ENCODE measurements around the gene CLSTN2.

The CLSTN2 gene

DNA sequence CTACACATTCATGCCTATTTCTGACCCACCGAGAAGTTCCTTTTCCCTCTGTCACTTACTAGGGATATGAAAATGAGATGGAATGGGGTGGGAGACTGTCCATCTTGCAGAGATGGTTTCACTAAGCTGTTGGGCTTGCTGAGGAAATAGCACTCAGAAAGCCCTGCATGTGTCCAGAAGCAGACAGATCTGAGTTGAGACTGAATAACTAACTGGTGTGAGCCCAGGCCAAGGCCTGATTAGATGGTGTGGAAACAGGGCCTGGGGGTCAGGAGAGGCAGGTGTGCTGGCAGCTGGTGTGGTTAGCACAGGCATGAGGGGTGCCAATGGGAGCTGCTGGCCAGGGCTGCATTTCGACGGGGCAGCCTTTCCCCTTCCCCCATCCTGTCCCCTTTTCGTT lies 72.1 kb downstream of the CLSTN2 start:
- DNase-seq (ENCODE audit: low spot score): no peak

DNA sequence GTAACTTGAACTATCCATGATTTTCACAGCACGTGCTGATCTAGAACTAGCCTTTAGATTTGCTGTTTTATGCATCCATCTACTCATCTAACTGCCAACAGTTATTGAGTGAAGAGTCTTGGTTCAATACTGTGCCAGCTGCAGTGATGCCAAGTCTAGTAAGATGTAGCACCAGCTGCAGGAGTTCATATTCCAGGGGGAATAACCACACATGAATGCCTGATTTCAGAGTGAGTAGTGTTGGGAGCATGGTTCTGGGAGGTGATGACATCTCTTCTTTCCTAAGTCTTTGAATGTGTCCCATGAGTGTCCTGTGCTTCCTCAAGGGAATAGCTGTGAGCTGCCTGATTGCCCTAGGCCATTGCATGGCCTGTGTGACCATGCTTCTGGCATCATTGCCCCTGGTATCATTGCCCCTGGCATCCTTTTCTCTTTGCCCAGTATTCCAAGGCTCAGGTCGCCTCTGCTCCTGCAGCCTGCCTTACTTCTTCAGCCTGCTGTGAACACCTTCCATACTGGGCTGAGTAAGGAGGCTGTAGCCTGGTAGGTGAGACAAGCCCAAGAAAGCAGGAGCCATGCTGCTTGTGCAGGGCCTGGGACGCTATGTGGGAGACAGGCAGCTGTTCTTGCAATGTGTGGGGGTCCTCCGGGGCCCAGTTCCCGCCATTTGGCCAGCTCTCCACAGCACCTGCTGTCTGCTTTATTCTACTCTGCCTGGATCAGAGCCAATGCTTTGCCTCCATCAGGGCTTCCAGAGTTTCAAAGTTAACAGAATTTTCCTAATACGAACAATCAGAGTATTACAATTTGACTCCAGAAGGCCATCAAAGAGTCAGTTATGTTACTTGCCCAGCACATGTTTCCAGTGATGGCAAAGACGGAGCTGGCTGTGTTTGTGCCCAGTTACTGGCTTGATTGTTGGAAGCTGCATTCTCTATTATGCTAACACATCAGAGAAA lies 73.2 kb downstream of the CLSTN2 start:
- DNase-seq (ENCODE audit: low spot score): no peak

DNA sequence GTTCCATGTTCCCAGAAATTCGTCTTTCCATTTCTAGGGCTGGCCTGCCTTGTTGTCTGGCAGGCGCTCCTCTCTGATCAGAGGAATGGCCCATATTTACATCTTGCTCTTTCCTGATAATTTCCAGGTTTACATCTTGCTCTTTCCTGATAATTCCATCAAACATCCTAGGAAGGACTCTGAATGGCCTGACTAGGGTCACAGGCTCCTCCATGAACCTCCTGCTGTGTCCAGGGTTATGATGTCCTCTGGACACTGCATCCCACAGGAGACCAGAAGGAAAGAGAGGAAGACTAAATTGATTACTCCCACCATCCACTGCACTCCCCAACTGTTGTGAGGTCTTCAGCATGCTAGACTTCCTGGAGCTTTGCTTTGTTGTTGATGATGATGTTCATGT lies 75.4 kb downstream of the CLSTN2 start:
- no peak for DNase-seq (ENCODE audit: low spot score)

DNA sequence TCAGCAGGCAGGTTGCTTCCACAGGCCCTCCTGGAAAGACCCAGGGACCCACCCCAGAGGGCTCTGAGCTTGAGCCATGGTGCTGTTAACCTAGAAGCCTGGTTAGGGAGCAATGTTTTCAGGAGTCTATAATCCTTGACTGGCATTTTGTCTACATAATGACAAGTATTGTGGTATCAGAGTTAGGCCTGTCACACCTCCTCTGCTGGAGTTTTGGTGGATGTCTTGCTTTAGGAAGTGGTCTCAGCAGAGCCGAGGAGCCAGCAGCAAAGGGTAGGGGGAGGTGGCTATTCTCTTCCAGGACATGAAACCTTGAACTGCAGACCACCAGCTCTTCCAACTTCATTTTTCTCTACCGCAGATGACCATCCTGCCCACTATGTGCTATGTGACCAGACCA lies 76.1 kb downstream of the CLSTN2 start:
- DNase-seq (ENCODE audit: low spot score): no peak

DNA sequence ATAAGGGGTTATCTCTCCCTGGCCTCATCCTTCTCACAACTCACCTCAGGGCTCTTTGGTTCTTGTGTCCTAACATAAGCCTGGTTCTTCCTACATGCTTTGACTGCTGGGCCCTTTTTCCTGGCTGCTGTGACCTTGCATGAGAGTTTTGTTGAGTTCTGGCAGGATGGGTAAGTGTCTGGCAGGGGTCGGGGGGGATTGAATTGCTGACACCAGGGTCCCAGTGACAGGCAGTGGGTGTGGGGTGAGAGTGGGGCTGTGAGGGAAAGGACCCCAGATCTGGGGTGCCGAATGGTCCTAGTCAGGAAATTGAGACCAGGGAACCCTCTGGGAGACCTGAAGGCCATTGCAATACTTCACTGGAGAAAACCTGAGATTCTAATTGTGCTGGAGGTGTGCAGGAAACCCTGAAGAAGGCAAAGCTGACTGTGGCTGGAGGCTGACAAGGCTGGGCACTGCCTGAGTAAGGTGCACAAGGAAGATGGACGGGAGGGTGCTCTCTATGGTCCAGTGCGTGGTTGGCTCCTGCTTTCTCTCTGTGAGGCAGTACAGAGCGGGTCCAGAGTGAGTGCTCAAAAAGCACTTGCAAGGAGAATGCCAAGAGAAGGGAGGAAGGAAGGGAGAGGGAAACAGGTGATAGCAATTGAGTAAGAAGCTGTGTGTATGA lies 76.8 kb downstream of the CLSTN2 start:
- DNase-seq (ENCODE audit: low spot score): no peak

DNA sequence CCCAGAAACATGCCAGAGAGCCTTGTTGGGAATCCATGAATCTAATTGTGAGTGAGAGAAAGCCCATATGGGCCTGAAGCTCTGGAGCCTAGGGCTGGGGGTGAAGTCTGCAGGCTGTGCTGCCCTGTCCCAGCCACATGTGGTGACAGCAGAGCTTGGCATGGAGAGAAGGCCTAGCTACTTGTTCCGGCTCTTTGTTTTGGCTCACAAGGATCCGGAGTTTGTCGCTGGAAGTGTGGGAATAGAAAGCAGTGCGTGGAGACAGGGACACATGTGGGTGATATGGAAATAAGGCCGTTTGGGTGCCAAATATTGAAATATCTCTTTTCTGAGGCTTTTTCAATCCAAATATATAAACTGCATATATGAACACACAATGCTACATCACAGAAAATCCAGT lies 78.2 kb downstream of the CLSTN2 start:
- DNase-seq (ENCODE audit: low spot score): no peak

DNA sequence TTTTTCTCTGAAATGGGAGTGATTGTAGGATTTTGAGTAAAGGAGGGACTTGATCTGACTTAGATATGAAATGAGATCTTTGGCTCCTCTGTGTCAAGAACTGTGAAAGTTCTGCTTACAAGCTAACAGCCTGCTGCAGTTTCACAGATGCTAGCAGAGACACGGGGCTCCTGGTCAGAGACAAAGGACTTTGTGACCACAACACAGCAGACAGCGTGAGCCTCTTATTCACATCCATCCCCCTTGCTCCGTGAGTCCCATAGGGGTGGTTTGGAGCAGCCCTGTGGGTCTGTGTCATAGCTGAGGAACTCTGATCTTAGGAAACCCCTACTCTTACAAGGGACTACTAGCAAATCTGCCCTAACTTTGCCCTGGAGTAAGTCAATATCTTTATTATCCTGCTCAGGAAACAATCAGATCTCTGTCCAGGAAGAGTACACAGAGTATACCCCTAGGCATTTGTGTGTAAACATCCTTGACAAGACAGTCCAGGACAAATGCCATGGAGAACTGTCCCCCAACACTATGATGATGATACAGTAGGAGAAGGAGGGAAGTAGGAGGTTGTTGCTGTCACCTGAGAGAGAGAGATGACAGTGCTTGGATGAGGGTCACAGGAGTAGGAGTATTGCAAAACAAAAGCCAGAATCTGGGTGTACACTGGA lies 80.0 kb downstream of the CLSTN2 start:
- no peak for DNase-seq (ENCODE audit: low spot score)

DNA sequence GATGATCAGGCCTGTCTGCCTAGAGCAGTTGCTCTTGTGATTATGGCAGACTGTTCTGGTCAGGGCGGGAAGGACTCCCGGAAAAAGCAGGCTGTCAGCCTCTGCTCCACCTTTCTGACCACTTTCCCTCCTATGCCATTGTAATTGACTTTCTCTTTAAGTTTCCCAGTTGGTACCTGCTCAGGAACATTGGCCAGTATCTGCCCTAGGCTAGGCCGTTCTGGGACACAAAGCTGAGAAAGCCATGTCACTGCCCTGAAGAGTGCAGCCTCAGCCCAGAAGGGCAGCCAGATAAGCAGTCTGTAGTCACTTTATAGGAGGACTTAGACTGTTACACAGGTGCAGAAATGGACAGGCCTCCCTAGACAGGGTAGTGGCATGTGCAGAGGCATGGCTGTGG lies 80.8 kb downstream of the CLSTN2 start:
- no peak for DNase-seq (ENCODE audit: low spot score)

DNA sequence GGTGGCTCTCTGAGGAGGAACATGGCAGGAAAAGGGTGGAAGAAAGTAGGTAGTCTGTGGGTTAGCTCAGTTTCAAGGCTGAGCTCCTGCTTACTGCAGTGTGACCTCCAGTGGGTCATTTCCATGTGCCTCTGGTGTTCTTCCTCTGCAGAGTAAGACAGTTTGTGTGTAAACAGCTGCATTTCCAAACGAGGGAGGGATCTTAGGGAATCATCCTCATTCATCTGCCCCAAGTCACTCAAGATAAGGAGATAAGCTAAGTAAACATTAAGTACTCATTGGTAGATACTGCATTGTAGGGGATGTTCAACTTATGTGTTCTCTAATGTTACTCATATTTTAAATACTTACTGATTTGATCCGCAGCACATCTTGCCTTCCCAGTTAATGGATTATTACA lies 83.6 kb downstream of the CLSTN2 start:
- no peak for DNase-seq (ENCODE audit: low spot score)

DNA sequence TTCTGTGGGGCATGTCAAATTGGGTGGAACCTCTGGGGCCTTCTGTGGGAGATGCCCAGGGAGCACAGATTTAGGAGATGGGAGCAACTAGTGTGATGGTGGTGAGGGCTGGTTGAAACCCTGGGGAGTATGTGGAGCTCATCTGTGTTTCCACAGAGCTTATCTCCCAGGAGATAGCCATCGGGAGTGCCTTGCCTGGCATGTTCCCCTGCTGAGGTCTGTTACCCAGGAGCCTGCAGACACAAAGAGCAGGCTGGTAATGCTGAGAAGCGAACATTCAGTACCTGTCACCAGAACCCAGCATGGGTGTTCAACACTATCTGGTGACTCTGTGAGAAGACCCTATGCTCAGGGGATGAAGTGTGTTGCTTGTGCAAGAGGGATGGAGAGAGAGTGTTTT lies 85.0 kb downstream of the CLSTN2 start:
- DNase-seq (ENCODE audit: low spot score): no peak

DNA sequence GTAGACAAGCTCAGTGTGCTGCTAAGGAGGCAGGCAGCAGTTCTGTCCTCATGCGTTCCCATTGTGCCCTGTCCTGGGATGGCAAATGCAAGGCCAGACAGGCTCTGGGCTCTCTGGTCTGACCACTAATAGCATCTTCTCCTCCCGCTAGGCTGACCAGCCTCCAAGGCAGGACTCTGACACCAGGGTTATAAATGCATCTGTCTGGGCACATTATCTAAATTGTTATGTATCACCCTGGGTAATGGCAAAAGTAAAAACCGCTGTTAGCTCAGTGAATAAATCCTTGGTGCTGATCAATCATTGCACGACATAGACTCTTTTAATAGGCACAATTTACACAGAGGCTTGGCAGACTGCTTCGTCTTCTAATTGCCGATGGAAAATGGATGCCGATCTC lies 85.6 kb downstream of the CLSTN2 start:
- DNase-seq (ENCODE audit: low spot score): no peak

DNA sequence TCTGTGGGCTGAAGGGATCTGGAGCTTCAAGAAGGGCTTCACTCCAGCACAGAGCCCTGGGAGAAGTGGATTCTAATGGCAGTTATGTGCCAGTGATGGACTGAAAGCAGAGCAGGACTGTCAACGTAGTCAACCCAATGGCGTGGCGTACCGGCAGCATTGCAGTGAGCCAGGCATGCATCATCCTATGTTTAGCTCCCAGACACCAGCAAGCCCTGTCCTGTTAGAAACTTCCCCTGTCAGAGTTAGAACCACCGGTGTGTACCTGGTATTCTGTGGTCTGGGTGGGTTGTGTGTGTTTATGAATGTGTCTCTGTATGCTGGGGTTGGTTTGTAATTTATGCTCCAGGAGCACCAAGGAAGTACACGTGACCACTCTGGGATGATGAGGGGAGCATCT lies 86.3 kb downstream of the CLSTN2 start:
- no peak for DNase-seq (ENCODE audit: low spot score)

DNA sequence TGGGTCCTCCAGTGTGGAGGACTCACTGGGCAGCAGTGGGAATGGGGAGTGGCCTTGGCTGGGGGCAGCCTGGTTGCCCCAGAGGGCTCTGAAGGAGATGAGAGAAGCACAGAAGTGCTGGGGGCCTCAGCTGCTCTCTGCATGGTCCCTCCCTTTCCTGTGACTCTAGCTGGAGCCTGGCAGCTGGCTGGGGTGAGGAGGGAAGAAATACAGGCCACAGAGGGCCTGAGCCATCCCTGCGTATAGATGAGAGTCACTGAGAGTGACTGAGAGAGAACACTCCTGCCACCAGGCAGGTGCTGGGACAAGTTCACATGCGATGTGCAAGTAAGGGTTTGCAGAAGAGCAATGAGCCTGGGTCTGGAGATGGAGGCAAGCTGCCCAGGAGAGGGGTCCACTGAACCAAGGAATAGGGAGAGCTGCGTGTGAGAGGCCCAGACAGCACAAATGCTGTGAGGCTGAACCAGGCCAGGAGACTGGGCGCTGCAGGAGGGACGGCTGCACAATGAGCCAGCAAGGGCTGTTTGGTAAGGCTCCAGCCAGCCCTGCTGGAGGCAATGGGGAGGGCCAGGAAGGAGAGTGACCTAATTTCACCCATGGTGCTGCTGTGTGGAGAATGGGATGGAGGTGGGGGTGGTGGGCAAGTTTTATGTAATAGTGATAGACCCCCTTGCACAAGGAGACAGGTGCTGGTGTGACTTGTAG lies 87.2 kb downstream of the CLSTN2 start:
- DNase-seq (ENCODE audit: low spot score): no peak

DNA sequence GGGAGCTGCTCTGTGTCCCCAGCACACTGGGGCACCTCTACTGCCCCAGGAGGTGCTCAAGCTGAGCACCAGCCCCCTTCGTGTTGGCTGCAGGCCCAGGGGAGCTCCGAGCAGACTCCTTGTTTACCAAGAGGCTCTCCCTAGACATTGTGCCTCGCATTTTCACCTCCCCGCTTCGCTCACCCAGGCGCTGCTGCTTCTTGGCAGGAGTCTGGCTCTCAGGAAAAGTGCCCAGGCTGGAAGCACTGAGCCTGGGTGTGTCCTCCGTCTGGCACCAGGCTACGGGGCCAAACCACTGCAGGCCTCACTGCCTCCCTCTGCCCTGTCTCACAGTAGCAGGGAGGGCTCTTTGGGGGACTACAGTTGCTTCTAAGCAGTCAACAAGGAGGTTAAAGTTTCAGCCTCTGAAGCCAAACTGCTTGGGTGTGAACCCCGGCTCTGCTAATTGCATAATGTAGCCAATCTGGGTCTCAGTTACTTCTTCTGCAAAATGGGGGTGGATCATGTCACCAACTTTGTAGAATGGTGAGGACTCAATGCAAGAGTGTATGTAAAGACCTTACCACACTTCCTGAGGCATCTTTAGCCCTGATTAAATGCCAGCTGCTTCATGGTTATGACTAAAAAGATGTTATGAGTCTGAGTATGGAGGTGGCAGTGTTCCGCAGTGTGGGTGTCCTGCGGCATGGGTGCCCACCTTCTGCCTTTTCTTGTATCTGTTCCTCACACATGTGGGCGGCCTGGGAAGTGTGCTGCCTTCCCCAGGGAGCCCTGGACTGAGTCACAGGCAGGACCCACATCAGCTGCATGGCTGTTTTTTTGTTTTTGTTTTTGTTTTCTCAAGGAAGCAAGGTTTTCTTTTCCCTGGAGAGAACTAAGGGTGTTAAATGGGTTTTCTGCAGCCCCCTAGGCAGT lies 88.9 kb downstream of the CLSTN2 start:
- DNase-seq (ENCODE audit: low spot score): no peak

DNA sequence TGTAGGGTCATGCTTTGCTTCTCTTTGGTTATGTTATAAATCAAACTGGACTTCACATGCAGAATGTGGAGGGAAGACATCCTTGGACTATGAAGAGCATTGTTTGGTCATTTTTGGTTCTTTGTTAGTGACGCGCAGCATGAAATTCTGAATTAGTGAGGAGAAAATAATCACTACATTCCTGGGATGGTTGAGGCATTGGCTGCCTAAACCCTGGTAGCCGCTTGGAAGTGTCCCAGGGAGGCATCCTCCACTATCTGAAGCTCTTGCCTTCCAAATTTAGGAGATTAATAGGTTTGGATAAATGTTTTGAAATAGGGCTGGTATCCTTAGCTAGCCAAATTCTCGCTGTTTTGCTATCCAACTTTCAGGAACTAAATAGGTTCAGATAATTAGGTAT lies 96.2 kb downstream of the CLSTN2 start:
- DNase-seq (ENCODE audit: low spot score): no peak

DNA sequence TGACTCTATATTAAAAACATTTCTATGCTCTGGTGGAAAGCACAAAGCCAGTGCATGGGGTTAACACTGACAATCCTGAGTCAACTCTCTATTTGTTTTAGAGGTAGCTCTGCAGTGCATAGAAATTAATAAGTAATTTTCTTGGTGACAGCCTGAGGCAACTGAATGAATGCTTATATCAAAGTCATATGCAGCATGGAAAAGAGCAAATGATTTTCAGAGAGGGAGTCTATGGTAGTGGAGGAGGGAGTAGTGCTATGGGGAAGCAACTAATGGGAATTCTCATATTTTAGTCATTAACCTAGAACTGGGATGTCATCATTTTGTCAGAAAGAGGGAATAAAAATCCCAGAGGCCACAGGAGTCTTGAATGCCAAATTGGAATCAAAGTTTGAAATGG lies 99.1 kb downstream of the CLSTN2 start:
- no peak for DNase-seq (ENCODE audit: low spot score)

DNA sequence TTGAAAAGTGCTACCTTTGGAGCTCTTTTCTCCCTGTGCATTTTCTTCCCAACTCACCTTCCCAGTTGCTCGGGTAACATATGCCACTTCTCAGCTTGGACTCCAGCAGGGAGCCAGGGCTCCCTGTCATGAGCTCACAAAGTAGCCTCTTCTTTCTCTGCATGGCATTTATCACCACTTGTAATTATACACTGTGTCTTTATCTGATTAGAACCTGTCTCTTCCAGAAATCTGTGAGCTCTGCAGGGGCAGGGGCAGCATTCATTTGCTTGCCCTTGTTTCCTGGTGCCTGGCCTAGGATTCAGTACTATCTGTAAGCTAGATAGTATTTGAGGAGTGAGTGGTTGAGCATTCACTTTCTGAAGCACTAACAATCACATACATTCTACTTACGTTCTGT lies 100.9 kb downstream of the CLSTN2 start:
- DNase-seq (ENCODE audit: low spot score): no peak

DNA sequence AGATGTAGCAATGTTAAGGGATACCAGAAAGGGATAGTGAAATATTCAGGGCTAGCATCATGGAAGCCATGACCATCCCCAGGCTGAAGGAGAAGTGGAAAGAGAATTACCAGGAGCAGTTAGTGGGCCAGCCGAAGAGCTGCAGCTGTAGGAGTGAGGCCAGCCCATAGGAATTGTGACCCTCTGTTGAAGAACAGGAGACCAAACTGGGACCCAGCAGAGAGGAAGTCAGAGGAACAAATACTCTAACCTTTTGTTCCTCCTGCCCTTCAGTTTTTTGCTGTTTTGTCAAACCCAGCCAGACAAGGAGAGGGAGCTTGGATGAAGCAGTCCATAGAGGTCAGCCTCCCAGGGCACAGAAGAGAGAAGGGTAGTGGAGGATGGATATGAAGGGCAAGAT lies 115.4 kb downstream of the CLSTN2 start:
- no peak for DNase-seq (ENCODE audit: low spot score)

DNA sequence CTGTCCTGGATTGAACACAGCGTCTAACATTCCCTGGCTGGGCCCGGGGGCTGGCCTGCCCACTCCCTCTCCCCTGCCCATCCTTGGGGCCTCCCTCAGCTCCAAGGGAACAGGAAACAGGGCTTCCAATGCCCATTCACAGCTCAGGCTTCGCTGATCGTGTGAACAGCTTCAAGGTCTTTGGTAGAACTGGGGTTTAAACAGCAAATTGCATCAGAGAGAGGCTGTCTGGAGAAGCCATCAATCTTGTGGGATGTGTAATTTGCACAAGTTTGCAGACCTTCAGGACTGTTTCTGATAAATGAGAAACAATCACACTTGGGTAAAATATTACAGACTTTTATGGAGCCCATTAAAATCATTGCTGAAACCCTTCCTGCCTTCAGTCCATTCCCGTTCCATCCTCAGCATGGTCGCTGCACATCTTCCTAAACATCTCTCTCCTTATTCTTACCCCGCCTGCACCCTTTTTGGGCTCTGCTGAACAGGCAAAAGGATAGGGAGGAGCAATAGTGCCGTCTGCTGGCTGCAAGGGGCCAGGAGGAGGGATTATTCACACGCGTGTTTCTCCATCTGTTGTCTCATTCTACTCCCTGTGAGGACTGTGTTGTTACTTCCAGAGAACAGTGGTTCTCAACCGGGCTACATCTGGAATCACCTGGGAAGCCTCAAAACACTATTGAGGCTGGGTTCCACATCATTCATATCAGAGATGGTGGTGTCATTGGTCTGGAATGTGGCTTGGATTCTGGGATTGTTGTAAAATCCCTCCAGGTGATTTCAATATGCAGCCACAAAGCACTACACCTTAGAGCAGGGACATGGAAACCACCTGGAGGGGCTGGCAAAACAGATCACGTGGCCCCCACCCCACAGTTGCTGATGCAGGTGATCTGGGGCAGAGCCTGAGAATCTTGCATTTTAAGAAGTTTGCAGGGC lies 116.3 kb downstream of the CLSTN2 start:
- DNase-seq (ENCODE audit: low spot score): no peak

All from activated CD4-positive, alpha-beta T cell treated with anti-CD3 and anti-CD28 coated beads, Interleukin-2, Interleukin-4, amounts not matched to agents 100 ng/mL and 50 ng/mL, durations not matched to agents 16 hours and 8 hours (primary cell).